Naive thymus-derived CD8-positive, alpha-beta T cell (primary cell): ENCODE results near the gene DGKE. TPM values are rescaled to one million over a fixed set of nuclear protein-coding genes. Genes with fewer than 3 reads are reported as not detected.

Experiments used
- ATAC-seq, 2 donors: fragments of 150-1000 bp; cut with Tn5 transposase in 1 of 2; sonication (Bioruptor Pico), chemical (Tn5 transposase) in 1 of 2; 1 replicate in 1 of 2; 2 replicates in 1 of 2; pipeline ENCODE4 v1.10.0; 2021; ENCODE audit warnings: mild to moderate bottlenecking in 2 of 2, moderate library complexity in 2 of 2
- POLR2A ChIA-PET: fragments of 350-600 bp; sonication (Branson Sonifier 250); formaldehyde crosslinking; loops from one replicate; lab custom pipeline; 2021; ENCODE audit warnings: antibody characterized with exemption; lab: Charles Lee
- DNase-seq, 10 donors: peaks; one replicate each; pipeline versions ENCODE4 v3.0.0 to v3.0.0-alpha.2; 2020 to 2022
- H3K27ac Mint-ChIP-seq, 10 donors: one replicate each; pipeline ENCODE4 v1.8.0; 2020 to 2022; ENCODE audit warnings: mild to moderate bottlenecking in 10 of 10, mixed read lengths in 10 of 10, moderate library complexity in 4 of 10, inconsistent platforms in 1 of 10
- H3K27me3 Mint-ChIP-seq, 5 donors: one replicate each; pipeline ENCODE4 v1.8.0; 2021 to 2022; ENCODE audit warnings: mixed read lengths in 5 of 5
- H3K36me3 Mint-ChIP-seq, 3 donors: one replicate each; pipeline ENCODE4 v1.8.0; 2020 to 2022; ENCODE audit warnings: mixed read lengths in 3 of 3, mild to moderate bottlenecking in 2 of 3, inconsistent platforms in 1 of 3
- H3K4me1 Mint-ChIP-seq, 4 donors: one replicate each; pipeline ENCODE4 v1.8.0; 2021 to 2022; ENCODE audit warnings: mixed read lengths in 4 of 4
- H3K4me3 Mint-ChIP-seq, 10 donors: one replicate each; pipeline ENCODE4 v1.8.0; 2020 to 2022; ENCODE audit warnings: mild to moderate bottlenecking in 10 of 10, mixed read lengths in 10 of 10, moderate library complexity in 6 of 10, inconsistent platforms in 1 of 10
- H3K9me3 Mint-ChIP-seq, 9 donors: one replicate each; pipeline ENCODE4 v1.8.0; 2020 to 2022; ENCODE audit warnings: mixed read lengths in 9 of 9, mild to moderate bottlenecking in 3 of 9, inconsistent platforms in 1 of 9, moderate library complexity in 1 of 9
- polyA plus RNA-seq, 3 donors: library from polyadenylated mRNA; unstranded; fragments of 300-500 nt; fragmentation: Illumina TruSeq; gene quantifications; one replicate each; pipeline ENCODE4 v1.2.3, GENCODE V29; 2021
- total RNA-seq, 8 experiments: library from RNA in 2 of 8; stranded (reverse) in 2 of 8; gene quantifications; one replicate each; pipeline ENCODE4 v1.2.3 and lab custom pipeline; 2021 to 2026

DGKE gene
- total and polyA plus RNA-seq, 5 experiments from 2014 or later, result 3.8 to 45.8 (median 4.7) TPM

DNA sequence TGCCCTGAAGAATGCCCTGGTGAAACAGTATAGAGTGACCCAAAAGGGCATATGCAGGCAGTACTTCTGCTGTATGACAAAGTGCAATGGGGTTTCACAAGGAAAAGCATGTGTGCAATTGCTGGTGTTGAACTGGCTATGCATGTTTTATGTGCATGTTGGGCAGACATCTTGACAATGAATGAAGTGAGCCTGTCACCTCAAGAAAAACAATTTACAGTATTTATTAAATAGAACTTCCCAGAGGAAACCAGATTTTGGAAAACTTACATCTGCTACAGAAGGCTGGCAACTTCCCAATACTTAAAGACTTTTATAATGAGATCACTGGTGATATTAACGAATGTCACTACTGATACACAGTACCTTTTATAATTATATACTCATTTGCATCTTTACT, 30.9 kb upstream of the DGKE start:
- Mint-ChIP-seq H3K4me3 (no peak overlapping the region), H3K27ac (no peak overlapping the region), H3K9me3 (peaks cover 0 to 1% (median 0%) of the 10 kb centered on the region in 9 donors), H3K4me1 (no peaks in the 10 kb centered on the region), H3K36me3 (peaks cover 0 to 27% (median 8%) of the 10 kb centered on the region in 3 donors), H3K27me3 (no peaks in the 10 kb centered on the region)
- DNase-seq (no peak), ATAC-seq (no peak)
- POLR2A ChIA-PET, result no interaction called here

DNA sequence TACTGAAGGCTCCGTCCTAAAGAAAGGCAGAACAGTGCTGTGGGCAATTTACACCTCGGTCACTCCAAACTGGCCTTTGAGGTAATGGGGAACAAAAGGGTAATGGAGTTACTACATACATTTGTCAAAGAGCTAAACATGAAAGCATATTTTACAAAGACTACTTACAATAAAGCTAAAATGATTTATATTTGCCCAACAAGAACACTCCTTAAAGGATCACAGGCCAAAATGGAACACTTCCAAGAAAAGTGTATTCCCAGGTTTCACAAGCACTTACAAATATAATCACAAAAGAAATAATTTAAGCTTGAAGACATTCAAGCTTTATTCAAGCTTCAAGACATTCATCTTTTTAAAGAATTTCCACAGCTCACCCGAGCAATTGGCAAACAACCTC, 29.5 kb upstream of the DGKE start:
- POLR2A ChIA-PET, result no interaction called here
- H3K27me3 Mint-ChIP-seq, result no peaks in the 10 kb centered on the region
- no peak overlapping the region for H3K27ac Mint-ChIP-seq
- no peaks in the 10 kb centered on the region for H3K4me1 Mint-ChIP-seq
- ATAC-seq (no peak), DNase-seq (no peak)
- peaks cover 0 to 27% (median 8%) of the 10 kb centered on the region in 3 donors for H3K36me3 Mint-ChIP-seq
- H3K9me3 Mint-ChIP-seq, result peaks cover 0 to 1% (median 0%) of the 10 kb centered on the region in 9 donors
- no peak overlapping the region for H3K4me3 Mint-ChIP-seq

DNA sequence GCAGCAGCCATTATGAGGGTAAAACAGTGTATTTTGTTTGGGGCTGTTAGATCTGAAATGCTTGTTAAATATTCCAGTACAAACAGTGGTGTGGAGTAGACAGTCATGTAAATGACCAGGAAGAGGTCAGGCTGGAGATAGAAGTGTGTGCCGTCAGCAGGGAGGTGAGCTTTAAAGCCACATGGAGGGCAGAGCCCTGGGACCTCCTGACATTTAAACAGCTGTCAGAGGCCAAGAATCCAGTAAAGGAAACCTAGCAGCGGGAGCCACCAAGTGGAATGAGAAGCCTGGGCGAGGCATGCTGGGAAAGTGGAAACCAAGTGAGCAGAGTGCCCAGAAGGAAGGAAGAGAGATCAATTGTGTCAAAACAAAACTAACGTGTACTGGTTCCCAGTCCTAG, 27.0 kb upstream of the DGKE start:
- DNase-seq, result no peak
- POLR2A ChIA-PET, result no interaction called here

DNA sequence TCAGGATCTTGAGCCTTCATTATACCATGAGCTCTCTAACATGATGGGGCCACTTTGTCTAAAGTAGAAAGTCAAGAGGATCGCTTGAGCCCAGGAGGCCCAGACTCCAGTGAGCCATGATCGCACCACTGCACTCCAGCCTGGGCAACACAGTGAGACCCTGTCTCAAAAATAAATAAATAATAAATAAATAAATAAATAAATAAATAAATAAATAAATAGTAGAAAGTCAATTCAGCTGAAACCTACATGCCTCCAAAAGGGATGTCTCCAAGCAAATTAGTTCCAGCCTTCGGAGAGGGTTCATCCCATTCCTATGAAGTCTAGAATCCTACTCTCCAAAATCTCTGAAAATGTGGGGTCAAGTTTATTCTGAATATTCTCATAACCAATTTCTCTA, 26.2 kb upstream of the DGKE start:
- ATAC-seq (no peak), DNase-seq (no peak)
- Mint-ChIP-seq H3K4me1 (peaks cover 0 to 2% (median 0%) of the 10 kb centered on the region in 4 donors), H3K4me3 (no peak overlapping the region), H3K36me3 (peaks cover 4 to 22% (median 16%) of the 10 kb centered on the region in 3 donors), H3K9me3 (peaks cover 0 to 1% (median 0%) of the 10 kb centered on the region in 9 donors), H3K27ac (no peak overlapping the region), H3K27me3 (no peaks in the 10 kb centered on the region)
- POLR2A ChIA-PET, result no interaction called here

More for the DNA sequence above, 27.0 kb upstream of the DGKE start:
- Mint-ChIP-seq H3K9me3 (peaks cover 0 to 1% (median 0%) of the 10 kb centered on the region in 9 donors), H3K36me3 (peaks cover 0 to 24% (median 13%) of the 10 kb centered on the region in 3 donors), H3K27ac (peak overlapping the region in 1 of 10 donors; percentile 33), H3K4me3 (no peak overlapping the region), H3K4me1 (no peaks in the 10 kb centered on the region), H3K27me3 (no peaks in the 10 kb centered on the region)
- no peak for ATAC-seq

DNA sequence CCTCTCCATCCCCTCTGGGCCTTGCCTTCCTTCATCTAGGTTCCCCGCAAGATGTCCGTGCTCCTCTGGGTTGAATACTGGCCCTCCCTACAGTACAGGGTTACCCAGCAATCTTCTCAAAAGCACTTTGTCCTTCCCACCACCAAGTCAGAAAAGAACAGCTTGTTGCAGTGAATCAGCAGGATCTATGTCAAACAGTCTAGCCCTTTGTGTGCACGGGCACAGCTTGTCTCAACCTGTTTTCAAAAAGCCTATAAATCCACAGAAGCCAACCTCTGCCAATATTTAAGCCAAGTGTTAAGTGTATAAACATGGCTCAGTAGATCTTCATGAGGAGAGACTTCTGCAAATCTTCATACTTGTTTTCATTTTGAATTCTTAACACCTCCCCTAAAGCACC, 25.4 kb upstream of the DGKE start:
- DNase-seq (no peak), ATAC-seq (no peak)
- Mint-ChIP-seq H3K27me3 (no peaks in the 10 kb centered on the region), H3K27ac (no peak overlapping the region), H3K4me1 (peaks cover 0 to 2% (median 0%) of the 10 kb centered on the region in 4 donors), H3K9me3 (peaks cover 0 to 1% (median 0%) of the 10 kb centered on the region in 9 donors), H3K36me3 (peaks cover 4 to 22% (median 16%) of the 10 kb centered on the region in 3 donors), H3K4me3 (no peak overlapping the region)
- POLR2A ChIA-PET, result no interaction called here

DNA sequence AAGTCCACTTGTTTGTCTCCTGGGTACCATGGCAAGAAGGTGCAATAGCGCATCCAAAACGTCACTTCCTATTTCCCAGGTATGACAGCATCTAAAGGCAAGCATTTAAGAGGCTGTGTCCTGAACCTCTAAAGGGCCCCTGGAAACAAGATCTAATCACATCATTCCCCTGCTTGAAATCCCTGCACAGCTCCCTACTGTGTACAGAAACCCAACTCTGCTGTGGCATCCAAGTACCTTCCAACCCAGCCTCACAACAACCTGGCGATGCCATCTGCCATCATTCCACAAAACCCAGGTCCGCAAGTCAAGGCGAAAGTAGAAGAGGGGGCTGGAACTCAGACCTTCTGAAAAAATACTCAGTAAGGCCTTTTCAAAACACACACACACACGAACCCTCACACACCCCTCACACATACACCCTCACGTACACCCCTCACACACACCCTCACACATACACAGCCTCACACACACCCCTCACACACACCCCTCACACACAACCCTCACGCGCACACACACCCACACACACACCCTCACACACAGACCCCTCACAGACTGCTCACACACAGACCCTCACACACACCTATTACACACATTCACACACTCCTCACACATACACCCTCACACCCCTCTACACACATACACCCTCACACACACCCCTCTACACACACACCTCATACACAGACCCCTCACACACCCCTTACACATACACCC, 24.7 kb upstream of the DGKE start:
- Mint-ChIP-seq H3K4me3 (no peak overlapping the region), H3K27me3 (no peaks in the 10 kb centered on the region), H3K36me3 (peaks cover 4 to 18% (median 16%) of the 10 kb centered on the region in 3 donors), H3K27ac (no peak overlapping the region), H3K9me3 (peaks cover 0 to 1% (median 0%) of the 10 kb centered on the region in 9 donors), H3K4me1 (peaks cover 0 to 2% (median 0%) of the 10 kb centered on the region in 4 donors)
- DNase-seq (no peak), ATAC-seq (no peak)
- POLR2A ChIA-PET, result no interaction called here

DNA sequence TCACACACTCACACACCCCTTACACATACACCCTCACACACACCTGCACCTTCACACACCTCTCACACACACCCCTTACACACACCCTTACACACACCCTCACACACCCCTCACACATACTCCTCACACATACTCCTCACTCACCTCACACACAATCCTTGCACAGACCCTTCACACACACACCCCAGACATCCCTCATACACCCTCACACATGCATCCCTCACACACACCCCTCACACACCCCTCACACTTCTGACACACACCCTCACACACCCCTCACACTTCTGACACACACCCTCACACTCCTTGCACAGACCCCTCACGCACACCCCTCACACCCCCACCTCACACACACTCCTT, 24.2 kb upstream of the DGKE start:
- Mint-ChIP-seq H3K36me3 (peaks cover 4 to 22% (median 16%) of the 10 kb centered on the region in 3 donors), H3K27ac (no peak overlapping the region), H3K9me3 (peaks cover 0 to 1% (median 0%) of the 10 kb centered on the region in 9 donors), H3K4me1 (peaks cover 0 to 2% (median 0%) of the 10 kb centered on the region in 4 donors), H3K27me3 (no peaks in the 10 kb centered on the region), H3K4me3 (no peak overlapping the region)
- ATAC-seq, result no peak
- POLR2A ChIA-PET, result no interaction called here
- DNase-seq, result no peak

DNA sequence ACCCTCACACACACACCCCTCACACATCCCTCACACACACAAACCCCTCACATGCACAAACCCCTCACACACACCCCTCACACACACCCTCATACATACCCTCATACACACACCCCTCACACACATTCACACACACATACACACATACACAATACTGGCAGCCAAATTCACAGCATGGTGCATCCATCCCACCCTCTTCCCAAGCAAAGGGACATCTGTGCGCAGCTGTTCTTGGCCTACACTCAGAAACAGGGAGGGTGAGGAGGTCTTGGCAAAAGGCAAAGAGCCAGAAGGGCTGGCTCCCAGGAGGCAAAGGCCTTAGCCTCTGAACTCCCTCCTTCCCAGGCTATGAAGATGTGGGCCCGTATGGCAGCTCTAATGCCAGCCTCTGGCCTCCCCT, 23.6 kb upstream of the DGKE start:
- Mint-ChIP-seq H3K4me1 (peaks cover 0 to 2% (median 0%) of the 10 kb centered on the region in 4 donors), H3K9me3 (peaks cover 0 to 1% (median 0%) of the 10 kb centered on the region in 9 donors), H3K36me3 (peaks cover 4 to 26% (median 16%) of the 10 kb centered on the region in 3 donors), H3K27me3 (no peaks in the 10 kb centered on the region), H3K4me3 (no peak overlapping the region), H3K27ac (no peak overlapping the region)
- DNase-seq, result no peak
- no peak for ATAC-seq
- POLR2A ChIA-PET, result no interaction called here

DNA sequence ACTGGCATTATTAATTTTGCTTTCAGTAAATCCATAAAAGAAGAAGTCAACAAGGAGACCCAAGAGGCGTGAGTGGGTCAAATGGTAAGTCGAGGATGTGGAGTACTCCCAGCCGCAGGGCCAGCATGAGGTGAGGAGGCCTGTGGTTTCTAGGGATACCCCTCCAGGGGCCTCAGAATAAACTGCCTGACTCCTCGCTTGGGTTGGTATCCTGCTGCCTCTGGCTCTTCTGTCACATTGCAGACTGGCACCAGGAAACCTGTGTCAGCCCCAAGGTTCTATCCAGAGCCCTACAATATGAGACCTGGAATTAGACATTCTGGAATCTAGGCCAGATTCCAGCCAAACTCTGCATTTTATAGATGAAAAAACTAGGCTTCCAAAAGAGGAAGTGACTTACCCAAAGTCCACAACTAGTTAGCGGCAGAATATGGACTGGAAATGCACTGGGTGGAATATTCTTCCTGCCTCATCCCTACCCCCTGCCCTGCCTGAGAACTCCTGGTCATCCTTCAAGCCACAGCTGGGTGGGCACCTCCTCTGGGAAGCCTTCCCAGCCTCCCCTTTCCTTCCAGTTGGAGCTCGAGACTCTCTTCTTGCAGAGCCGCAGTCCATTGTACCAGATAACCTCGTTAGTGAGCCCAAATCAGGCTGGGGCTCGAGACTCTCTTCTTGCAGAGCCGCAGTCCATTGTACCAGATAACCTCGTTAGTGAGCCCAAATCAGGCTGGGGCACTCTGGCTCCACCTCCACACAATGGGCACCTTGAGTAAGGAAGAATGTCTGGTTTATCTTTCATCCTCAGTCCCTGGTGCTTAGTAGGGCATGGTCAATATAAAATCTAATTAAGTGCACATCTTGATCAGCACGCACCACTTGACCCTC, 22.8 kb upstream of the DGKE start:
- H3K4me3 Mint-ChIP-seq, result no peak overlapping the region
- H3K27me3 Mint-ChIP-seq, result no peaks in the 10 kb centered on the region
- no peak for ATAC-seq
- peaks cover 4 to 31% (median 19%) of the 10 kb centered on the region in 3 donors for H3K36me3 Mint-ChIP-seq
- H3K4me1 Mint-ChIP-seq, result peaks cover 0 to 2% (median 0%) of the 10 kb centered on the region in 4 donors
- H3K27ac Mint-ChIP-seq, result no peak overlapping the region
- POLR2A ChIA-PET, result no interaction called here
- no peak for DNase-seq
- peaks cover 0 to 1% (median 0%) of the 10 kb centered on the region in 9 donors for H3K9me3 Mint-ChIP-seq

DNA sequence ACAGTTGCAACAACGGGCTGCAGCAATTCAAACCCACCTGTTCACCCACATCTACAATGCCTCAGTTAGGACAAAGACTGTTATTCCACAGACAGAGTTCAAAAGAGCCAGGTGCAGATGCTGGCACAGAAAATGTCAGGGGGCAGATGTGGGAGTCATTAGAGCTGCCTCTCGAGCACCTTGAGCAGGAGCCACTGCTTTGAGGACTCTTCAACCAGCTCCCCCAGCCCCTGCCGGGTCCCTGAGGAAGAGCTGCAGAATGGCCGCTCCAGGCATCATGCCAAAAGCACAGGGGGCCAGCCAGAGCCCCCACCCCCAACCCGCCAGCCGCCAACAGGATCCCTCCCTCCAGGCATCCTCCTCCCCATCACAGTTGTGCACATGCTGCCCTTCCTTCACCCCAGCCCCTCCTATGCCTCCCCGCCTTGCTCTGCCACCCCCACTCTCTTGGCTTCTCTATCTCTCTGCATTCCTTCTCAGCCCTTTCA, 21.0 kb upstream of the DGKE start:
- Mint-ChIP-seq H3K9me3 (no peaks in the 10 kb centered on the region), H3K27me3 (peaks cover 0 to 2% (median 0%) of the 10 kb centered on the region in 5 donors), H3K4me1 (peaks cover 0 to 2% (median 0%) of the 10 kb centered on the region in 4 donors), H3K4me3 (no peak overlapping the region), H3K27ac (no peak overlapping the region), H3K36me3 (peaks cover 4 to 20% (median 12%) of the 10 kb centered on the region in 3 donors)
- ATAC-seq (no peak), DNase-seq (no peak)
- POLR2A ChIA-PET, result no interaction called here

DNA sequence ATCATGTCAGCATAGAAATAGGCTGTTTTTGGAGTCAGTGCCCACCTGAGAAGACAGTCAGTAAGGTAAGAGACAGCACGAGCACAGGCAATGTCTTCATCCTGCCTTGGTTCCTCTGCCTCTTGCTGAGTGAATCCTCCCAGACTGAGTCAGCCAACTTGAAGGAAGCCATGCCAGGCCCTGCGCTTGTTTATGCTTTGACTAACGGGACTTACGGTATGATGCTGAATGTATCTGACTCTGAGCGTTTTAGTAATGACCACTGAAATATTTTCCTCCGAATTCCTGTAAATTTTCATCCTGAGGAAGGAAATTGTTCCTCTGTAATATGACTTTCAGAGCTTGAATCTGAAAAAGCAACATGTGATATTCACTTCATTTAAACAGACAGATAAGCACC, 18.2 kb upstream of the DGKE start:
- POLR2A ChIA-PET, result no interaction called here
- Mint-ChIP-seq H3K9me3 (no peaks in the 10 kb centered on the region), H3K4me1 (peaks cover 3 to 13% (median 7%) of the 10 kb centered on the region in 4 donors), H3K27me3 (peaks cover 0 to 2% (median 0%) of the 10 kb centered on the region in 5 donors), H3K27ac (no peak overlapping the region), H3K36me3 (peaks cover 4 to 20% (median 12%) of the 10 kb centered on the region in 3 donors), H3K4me3 (no peak overlapping the region)
- no peak for ATAC-seq
- DNase-seq, result no peak

DNA sequence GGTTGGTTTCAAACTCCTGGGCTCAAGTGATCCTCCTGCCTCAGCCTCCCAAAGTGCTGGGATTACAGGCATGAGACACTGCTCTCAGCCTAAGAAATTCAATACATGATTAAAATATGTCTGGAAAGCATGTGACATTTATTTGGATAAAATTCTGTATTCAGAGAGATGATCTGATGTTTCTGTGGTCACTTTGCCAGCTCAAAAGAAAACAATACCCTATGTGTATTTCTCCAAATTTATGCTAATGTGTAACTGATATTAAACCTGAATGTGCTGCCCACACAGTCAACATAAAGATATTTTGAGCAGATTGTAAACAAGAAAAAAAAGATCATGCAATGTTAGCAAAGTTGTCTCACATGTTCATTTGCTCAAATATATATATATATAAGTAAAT, 16.9 kb upstream of the DGKE start:
- Mint-ChIP-seq H3K27me3 (peaks cover 0 to 2% (median 0%) of the 10 kb centered on the region in 5 donors), H3K4me1 (peaks cover 3 to 13% (median 7%) of the 10 kb centered on the region in 4 donors), H3K4me3 (no peak overlapping the region), H3K9me3 (no peaks in the 10 kb centered on the region), H3K27ac (no peak overlapping the region), H3K36me3 (peaks cover 4 to 18% (median 7%) of the 10 kb centered on the region in 3 donors)
- ATAC-seq (no peak), DNase-seq (no peak)
- POLR2A ChIA-PET, result no interaction called here
